GM19438 (cell line): ENCODE data around the gene RAB3GAP2.
"Not testable (repeated sequence)": the region's sequence is repeated elsewhere in the genome, so short reads cannot be mapped to it uniquely, and the experiment has no call there.

Experiments used
- ATAC-seq: cut with Tn5 transposase; IDR thresholded peaks from one replicate; pipeline ENCODE4 v1.9.1; 2021; ENCODE audit warnings: low read depth; ENCODE audit not compliant: unreplicated experiment

RAB3GAP2 gene

DNA sequence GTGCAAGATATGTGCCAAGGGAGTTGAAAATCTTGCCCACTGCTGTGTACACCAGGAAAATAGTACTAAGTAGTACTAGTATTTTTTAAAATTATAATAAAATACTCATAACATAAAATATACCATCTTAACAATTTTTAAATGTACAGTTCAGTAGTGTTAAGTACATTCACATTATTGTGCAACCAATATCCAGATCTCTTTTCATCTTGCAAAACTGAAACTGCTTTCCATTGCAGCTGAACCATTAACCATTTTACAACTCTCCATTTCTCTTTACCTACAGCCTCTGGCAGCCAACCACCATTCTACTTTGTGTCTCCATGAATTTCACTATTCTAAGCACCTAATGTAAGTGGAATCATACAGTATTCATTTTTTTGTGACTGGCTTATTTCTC lies 19.3 kb upstream of the RAB3GAP2 start:
- ATAC-seq: no peak

DNA sequence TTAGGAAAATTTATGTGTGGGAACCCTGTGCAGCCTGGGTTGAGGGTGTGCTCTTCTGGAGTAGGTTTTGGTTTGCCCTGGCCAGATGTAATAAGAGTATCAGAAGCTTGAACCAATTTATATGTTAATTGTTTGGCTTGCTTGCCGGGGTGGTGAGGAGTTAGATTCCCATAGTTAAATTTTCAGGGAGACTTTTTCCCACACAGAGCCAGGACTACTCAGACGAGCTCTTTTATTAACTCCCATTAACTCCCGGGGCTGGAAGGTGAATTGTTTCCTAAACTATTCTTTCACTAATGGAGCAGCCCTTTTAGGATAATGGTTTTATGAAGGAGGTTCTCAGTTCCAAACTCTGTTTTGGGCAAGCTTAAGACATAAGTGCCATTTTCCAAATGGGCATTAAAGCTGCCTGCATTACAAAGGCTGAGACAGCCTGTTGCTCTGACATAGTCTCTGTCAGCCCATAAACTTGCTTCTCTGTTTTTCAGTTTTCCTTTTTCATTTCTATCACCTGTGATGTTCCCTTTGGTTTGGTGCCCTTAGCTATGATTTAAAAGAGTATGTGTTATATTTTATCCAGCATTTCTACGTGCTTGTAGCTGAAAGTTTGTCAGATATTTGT lies 18.0 kb upstream of the RAB3GAP2 start:
- no peak for ATAC-seq

DNA sequence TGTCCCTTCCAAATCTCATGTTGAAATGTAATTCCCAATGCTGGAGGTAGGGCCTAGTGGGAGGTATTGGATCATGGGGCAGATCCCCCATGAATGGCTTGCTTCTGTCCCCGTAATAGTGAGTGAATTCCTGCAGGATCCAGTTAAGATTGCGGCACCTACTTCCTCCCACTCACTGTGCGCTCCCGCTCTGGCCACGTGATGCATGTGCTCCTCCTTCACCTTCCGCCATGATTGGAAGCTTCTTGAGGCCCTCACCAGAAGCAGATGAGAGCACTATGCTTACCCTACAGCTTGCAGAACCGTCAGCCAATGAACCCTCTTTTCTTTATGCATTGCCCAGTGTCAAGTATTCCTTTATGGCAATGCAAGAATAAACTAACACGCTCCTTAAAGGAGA lies 14.9 kb upstream of the RAB3GAP2 start:
- no peak for ATAC-seq

DNA sequence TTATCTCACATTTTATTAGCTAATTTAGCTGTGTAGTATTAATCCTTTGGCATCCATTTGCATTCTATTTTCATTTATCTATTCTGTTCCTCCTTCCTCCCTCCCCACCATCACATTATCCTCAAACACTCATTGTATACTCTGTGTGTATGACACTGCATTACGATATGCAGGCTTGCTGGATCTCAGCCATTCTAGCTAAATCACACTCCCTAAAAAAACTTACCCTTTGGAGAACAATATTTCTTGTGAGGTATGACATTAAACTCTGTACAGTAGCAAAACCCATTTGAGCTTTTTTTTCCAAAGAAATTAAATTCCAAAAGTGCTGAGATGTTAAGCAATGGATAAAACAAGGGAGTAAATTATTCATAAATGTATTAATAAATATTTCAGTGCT lies 11.4 kb upstream of the RAB3GAP2 start:
- no peak for ATAC-seq

DNA sequence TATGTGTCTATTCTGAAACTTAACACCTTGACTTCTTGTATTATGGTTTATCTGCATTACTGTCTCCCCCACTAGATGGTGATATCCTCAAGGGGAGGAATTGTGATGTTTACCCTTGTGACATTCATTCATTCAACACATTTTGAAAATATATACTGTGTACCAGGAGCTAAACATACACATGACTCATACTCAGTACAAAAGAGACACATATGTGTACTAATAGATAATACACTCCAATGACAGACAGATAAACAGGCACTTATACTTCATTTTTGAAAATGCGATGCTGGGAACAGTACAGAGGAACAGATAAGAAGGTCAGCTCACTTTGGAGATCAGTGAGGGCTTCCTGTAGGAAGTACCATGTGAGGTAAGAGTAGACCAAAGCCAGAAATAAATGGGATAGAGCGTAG lies 8.9 kb upstream of the RAB3GAP2 start:
- ATAC-seq: no peak

DNA sequence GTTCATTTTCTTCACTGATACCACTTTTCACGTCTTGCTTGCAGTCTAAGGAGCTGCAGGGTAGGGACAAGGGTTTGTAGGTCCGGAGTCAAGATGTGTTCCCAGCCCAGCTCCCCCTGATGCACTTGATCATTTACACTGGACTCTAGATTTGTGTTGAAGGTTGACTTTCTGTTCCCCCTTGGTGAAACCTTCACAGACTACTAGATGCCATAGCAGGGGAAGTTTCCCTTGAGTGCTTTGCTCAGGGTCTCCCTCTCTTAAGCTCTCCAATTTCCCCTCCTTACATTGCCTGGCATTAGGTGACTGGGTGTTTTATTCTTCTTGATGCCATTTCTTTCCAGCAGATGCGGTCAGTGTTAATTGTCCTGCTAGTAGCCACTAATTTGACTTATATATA lies 8.0 kb upstream of the RAB3GAP2 start:
- ATAC-seq: no peak

DNA sequence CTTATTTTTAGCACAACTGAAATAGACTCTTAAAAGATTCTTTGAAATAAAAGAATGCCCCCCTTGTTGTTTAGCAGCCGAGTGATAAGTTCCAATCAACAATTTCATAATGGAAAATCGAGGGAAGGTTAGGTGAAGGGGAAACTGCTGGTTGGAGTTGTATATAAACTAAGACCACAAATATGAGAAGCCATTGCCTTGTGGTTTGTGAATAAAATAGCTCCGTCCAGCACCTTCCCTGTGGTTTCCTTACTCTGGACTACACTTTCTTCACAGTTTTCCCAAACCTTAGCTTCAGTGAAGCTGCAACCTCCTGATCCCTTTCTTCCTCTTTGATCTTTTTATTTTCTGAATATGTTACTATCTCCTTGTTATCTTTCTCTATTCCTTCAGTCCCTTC lies 6.7 kb upstream of the RAB3GAP2 start:
- no peak for ATAC-seq

DNA sequence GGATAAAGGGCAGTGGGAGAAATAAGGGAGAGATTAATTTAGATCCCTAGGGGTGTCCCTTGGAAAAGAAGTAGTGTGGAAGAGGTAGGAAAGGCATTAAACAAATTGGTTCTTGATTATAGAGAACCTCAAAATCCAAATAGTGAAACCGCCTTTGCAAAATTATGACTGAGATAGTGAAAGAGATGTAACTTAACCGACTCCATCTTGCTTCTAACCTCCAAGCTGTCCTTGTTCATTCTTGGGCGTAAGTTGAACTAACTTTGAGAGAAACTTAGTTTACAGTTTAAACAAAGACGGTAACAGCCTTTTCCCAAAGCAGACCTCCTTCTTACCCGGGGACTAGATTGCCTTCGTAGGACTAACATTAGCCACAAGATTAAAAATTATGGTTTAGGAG lies 3.2 kb upstream of the RAB3GAP2 start:
- ATAC-seq: no peak

DNA sequence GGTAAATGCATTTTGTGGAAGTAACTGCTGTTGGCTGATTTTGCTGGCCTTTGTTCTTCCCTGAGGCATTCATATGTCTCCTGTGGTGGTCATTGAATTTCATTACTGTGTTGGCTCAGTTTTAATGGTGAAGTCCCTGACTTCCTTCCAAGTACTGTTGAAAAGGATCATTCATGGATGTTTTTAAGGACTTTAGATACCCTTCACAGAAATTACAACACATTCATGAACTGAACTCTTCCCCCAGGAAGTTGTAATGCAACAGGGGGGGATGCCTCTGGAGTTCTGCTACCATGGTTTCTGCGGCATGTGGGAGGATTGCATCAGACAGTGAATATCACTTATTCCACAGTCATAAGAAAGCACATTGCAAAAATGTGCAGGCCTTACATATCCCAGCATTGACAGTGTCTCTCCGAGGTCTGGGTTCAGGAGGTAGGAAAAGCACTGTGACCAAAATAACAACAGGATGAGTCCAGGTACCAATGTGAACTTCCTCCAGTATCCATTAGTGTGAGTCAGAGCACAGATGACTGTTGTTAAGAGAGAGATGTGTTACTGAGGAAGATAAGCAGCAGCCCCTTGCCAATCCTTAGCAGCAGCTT lies 2.1 kb upstream of the RAB3GAP2 start:
- ATAC-seq: no peak

DNA sequence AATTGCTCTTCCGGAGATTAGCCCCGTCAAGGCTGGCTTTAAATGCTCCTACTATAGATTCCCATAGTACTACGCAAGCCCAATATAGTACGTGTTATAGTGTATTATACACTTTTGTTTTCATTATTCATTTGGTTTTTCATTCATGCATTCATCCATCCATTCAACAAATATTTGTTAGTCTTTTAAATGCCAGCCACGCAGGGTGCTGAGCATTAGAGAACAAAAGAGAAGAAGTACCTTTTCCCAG lies 513 bp upstream of the RAB3GAP2 start:
- no peak for ATAC-seq

DNA sequence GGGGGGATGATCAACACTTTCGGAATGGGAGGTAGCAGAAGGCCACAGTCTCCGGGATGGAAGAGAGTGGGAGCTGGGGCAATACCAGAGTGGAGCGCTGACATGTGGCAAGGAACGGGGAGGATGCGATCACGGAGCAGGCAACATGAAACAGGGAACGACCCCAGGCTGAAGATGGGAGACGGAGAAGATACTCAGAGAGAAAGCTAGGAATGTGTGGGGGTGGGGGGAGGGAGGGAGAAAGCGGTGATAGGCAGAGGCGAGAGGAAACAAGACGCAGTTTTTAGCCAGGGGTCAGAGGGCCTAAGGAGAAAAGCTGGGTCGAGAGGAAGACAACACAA lies 577 bp downstream of the RAB3GAP2 start:
- peak; percentile 4 for ATAC-seq

DNA sequence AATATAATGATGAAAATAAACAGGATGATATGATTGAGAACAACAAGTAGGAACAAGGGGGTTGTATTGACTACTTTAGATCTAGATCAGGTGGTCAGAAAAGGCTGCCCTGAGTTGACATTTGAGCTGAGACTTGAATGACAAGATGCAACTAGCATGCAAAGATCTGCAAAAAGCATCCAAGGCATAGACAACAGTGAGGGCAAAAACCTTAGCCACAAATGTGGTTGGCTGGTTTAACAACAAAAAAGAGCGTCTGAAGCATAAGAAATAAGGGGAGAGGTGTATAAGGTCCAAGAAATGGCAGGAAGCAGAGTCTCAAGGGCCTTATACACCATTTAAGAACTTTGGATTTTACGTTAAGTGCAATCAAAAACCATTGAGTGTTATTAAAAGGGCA lies 3.2 kb downstream of the RAB3GAP2 start:
- no peak for ATAC-seq

DNA sequence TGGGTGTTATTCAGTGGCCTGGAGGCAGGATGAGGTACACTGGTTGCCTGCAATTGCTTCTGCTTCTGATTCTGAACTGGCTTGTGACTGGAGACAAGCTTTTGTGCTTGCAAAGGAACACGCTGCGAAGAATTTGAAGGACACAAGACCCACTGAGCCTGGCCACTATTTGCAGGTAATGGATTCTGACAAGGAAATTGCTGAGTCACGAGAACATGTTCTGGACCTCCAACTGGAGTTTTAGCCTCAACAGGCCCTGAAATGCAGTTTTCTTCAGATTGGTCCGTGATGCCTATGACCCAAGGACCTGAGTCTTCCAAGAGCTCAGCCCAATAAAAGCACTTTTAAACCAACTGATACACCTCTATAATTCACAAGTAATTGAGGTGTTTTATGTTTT lies 4.6 kb downstream of the RAB3GAP2 start:
- ATAC-seq: no peak

DNA sequence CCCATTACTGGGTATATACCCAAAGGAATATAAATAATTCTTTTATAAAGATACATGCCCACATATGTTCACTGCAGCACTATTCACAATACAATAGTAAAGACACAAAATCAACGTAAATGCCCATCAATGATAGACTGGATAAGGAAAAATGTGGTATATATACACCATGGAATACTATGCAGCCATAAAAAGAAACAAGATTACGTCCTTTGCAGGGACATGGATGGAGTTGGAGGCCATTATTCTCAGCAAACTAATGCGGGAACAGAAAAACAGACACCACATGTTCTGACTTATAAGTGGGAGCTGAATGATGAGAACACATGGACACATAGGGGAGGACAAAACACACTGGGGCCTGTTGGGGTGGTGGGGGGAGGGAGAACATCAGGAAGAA lies 12.0 kb downstream of the RAB3GAP2 start:
- ATAC-seq: not testable (repeated sequence)

DNA sequence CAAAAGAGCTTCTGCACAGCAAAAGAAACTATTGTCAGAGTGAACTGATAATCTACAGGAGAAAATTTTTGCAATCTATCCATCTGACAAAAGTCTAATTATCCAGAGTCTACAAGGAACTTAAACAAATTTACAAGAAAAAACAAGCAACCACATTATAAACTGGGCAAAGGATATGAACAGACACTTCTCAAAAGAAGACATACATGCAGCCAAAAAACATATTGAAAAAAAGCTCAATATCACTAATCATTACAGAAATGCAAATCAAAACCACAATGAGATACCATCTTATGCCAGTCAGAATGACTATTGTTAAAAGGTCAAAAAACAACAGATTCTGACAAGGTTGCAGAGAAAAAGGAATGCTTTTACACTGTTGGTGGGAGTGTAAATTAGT lies 12.5 kb downstream of the RAB3GAP2 start:
- ATAC-seq: not testable (repeated sequence)

DNA sequence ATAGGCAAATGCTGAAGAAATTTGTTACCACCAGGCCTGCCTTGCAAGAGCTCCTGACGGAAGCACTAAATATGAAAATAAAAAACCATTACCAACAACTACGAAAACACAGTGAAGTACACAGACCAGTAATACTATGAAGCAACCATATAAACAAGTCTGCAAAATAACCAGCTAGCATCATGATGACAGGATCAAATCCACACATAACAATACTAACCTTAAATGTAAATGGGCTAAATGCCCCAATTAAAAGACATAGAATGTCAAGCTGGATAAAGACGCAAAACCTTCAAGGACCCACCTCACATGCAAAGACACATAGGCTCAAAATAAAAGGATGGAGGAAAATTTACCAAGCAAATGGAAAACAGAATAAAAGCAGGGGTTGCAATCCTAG lies 16.1 kb downstream of the RAB3GAP2 start:
- ATAC-seq: not testable (repeated sequence)

DNA sequence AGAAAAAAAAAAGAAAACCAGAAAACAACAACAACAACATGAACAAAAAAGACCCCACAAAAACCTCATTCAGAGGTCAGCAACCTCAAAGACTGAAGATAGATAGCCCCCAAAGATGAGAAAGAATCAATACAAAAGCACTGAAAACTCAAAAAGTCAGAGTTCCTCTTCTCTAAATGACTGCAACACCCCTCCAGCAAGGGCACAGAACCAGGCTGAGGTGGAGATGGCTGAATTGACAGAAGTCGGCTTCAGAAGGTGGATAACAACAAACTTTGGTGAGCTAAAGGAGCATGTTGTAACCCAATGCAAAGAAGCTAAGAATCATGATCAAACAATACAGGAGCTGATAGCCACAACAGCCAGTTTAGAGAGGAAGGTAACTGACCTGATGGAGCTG lies 17.0 kb downstream of the RAB3GAP2 start:
- no peak for ATAC-seq

DNA sequence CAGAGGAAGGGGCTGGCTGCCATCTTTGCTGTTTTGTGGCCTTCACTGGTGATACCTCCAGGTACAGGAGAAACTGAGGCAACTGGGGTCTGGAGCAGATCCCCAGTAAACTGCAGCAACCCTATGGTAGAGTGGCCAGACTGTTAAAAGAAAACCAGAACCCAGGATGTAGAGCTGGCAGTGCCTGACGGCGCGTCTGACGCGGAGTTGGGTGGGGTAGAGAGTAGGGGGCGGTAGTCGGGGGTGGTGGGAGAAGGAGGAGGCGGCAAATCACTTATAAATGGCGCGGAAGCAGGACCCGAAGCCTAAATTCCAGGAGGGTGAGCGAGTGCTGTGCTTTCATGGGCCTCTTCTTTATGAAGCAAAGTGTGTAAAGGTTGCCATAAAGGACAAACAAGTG lies 19.0 kb downstream of the RAB3GAP2 start:
- not testable (repeated sequence) for ATAC-seq

DNA sequence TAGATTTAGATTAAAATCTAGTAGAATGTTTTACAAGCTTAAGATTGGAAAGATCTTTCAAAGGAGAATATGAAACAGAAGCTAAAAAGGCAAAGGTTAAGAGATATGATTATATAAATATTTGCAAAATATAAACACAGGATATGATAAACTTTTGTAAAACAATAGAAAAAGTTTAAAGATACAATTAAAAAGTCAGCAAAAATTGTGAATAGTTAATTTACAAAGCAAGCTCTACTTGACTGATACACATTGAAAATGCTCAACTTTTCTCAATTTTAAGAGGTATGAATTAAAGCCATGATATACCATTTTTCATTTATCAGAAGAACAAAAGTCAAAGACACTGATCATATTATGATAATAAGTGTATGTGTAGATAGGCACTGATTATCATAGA lies 21.0 kb downstream of the RAB3GAP2 start:
- ATAC-seq: no peak

DNA sequence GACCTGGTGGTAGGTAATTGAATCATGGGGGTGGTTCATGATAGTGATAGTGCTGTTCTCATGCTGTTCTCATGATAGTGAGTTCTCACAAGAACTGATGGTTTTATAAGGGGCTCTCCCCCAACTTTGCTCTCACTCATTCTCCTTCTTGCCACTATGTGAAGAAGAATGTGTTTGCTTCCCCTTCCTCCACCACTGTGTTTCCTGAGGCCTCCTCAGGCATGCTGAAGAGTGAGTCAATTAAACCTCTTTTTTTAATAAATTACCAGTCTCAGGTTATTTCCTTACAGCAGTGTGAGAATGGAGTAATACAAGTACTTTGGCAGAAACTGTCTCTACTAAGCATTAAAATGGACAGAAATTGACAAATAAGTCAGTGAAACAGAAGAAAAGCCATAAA lies 21.6 kb downstream of the RAB3GAP2 start:
- no peak for ATAC-seq

DNA sequence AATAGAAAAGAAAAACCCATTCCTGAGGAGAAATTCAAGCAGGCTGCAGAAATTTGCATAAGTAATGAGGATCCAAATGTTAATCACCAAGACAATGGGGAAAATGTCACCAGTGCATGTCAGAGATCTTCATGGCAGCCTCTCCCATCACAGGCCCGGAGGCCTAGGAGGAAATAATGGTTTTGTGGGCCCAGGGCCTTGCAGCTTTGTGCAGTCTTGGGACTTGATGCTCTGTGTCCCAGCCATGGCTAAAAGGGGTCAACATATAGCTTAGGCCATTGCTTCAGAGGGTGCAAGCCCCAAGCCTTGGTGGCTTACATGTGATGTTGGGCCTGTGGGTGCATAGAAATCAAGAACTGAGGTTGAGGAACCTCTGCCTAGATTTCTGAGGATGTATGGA lies 22.7 kb downstream of the RAB3GAP2 start:
- ATAC-seq: no peak

DNA sequence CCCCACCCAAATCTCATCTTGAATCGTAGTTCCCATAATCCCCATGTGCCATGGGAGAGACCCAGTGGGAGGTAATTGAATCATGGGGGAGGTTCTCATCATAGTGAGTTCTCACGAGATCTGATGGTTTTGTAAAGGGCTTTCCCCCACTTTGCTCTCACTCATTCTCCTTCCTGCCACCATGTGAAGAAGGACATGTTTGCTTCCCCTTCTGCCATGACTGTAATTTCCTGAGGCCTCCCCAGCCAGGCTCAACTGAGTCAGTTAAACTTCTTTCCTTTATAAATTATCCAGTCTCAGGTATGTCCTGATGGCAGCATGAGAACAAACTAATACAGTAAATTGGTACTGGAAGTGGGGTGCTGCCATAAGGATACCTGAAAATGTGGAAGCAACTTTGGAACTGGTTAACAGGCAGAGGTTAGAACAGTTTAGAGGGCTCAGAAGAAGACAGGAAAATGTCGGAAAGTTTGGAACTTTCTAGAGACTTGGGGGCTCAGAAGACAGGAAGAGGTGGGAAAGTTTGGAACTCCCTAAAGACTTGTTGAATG lies 23.5 kb downstream of the RAB3GAP2 start:
- ATAC-seq: not testable (repeated sequence)

DNA sequence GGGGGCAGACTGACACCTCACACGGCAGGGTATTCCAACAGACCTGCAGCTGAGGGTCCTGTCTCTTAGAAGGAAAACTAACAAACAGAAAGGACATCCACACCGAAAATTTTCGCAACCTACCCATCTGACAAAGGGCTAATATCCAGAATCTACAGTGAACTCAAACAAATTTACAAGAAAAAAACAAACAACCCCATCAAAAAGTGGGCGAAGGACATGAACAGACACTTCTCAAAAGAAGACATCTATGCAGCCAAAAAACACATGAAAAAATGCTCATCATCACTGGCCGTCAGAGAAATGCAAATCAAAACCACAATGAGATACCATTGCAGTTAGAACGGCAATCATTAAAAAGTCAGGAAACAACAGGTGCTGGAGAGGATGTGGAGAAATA lies 26.4 kb downstream of the RAB3GAP2 start:
- ATAC-seq: not testable (repeated sequence)
